BJ (cell line): ENCODE measurements around the gene TMEM114. TPM values are rescaled to one million over a fixed set of nuclear protein-coding genes. Genes with fewer than 3 reads are reported as not detected.

Source experiments
- CTCF ChIA-PET: fragments of 350-600 bp; formaldehyde crosslinking; extraction: SDS; loops from one replicate; lab custom pipeline; 2021; ENCODE audit warnings: antibody characterized with exemption, inconsistent platforms; lab: Yijun Ruan, JAX
- POLR2A ChIA-PET: fragments of 300-600 bp; sonication (Branson Sonifier 250); formaldehyde crosslinking; extraction: SDS; loops from one replicate; lab custom pipeline; 2021; ENCODE audit warnings: antibody characterized with exemption; lab: Charles Lee
- DNase-seq: peaks from one replicate; pipeline ENCODE4 v3.0.0-alpha.2; 2011; ENCODE audit warnings: low read depth
- H3K27me3 ChIP-seq: 2 replicates; pipeline ENCODE4 v1.6.0; 2011; ENCODE audit warnings: low read length; ENCODE audit not compliant: control insufficient read depth, insufficient read depth
- H3K36me3 ChIP-seq: 2 replicates; pipeline ENCODE4 v1.5.1; 2011; ENCODE audit warnings: low read length; ENCODE audit not compliant: control insufficient read depth, insufficient read depth
- H3K4me3 ChIP-seq: 2 replicates; pipeline ENCODE4 v1.5.1; 2011; ENCODE audit warnings: low read depth, mild to moderate bottlenecking, control low read depth, low read length
- polyA plus RNA-seq: library from polyadenylated mRNA; depleted of rRNA; stranded (reverse); fragments of >200 nt; gene quantifications from 2 replicates; pipeline ENCODE4 v1.2.3, GENCODE V29; 2011
- TF ChIP-seq, protein P1 (sequence below): IDR thresholded peaks from 2 replicates; pipeline ENCODE4 v1.5.1; 2011; ENCODE audit warnings: low read depth, mild to moderate bottlenecking, control low read depth, inconsistent platforms, low read length, moderate library complexity; ENCODE audit not compliant: insufficient read depth

The TMEM114 gene
- polyA plus RNA-seq, 1 experiment: not detected

DNA sequence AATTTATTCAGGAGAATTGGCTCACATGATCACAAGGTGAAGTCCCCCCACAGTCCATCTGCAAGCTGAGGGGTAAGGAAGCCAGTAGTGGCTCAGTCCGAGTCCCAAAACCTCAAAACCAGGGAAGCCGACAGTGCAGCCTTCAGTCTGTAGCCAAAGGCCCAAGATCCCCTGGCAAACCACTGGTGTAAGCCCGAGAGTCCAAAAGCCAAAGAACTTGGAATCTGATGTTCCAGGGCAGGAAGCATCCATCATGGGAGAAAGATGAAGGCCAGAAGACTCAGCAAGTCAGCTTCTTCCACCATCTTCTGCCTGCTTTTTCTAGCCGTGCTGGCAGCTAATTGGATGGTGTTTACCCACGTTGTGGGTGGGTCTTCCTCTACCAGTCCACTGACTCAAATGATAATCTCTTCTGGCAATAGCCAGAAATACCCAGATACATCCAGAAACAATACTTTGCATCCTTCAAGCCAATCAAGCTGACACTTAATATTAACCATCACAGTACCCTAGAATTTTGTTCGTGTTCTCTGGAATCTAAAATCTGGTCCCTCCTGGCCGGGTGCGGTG, 40.4 kb downstream of the TMEM114 start:
- Histone ChIP-seq H3K27me3 (no peaks in the 10 kb centered on the region), H3K36me3 (no peaks in the 10 kb centered on the region), H3K4me3 (no peak overlapping the region)
- TF ChIP-seq, protein P1, sequence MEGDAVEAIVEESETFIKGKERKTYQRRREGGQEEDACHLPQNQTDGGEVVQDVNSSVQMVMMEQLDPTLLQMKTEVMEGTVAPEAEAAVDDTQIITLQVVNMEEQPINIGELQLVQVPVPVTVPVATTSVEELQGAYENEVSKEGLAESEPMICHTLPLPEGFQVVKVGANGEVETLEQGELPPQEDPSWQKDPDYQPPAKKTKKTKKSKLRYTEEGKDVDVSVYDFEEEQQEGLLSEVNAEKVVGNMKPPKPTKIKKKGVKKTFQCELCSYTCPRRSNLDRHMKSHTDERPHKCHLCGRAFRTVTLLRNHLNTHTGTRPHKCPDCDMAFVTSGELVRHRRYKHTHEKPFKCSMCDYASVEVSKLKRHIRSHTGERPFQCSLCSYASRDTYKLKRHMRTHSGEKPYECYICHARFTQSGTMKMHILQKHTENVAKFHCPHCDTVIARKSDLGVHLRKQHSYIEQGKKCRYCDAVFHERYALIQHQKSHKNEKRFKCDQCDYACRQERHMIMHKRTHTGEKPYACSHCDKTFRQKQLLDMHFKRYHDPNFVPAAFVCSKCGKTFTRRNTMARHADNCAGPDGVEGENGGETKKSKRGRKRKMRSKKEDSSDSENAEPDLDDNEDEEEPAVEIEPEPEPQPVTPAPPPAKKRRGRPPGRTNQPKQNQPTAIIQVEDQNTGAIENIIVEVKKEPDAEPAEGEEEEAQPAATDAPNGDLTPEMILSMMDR: no peak
- CTCF ChIA-PET: interaction anchor here (1.1 kb wide), 1 partner anchor 17 kb away, joined by 4 read pairs; no protein-coding TSS in a partner anchor
- POLR2A ChIA-PET: no interaction called here
- no peak for DNase-seq

DNA sequence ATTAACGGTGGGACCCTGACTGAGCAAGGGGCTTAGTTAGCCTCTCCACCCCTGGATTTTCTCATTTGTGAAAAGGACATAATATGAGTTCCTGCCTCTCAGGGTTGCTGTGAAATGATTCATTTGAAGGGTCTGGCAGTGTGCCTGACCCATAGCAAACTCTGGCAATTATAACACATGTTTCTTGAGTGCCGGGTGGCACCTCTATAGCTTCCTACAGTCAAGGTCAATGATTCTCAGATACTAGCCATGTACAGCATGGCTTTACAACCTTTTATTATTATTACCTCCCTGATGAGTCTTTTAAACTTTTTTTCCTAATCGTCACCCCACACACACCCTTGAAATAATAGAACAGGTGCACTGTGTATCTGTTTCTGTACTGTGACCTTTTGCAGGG, 42.1 kb downstream of the TMEM114 start:
- no peaks in the 10 kb centered on the region for H3K36me3 ChIP-seq
- TF ChIP-seq, protein P1: no peak
- ChIA-PET POLR2A (no interaction called here), CTCF (no interaction called here)
- no peak for DNase-seq
- no peak overlapping the region for H3K4me3 ChIP-seq
- no peaks in the 10 kb centered on the region for H3K27me3 ChIP-seq

DNA sequence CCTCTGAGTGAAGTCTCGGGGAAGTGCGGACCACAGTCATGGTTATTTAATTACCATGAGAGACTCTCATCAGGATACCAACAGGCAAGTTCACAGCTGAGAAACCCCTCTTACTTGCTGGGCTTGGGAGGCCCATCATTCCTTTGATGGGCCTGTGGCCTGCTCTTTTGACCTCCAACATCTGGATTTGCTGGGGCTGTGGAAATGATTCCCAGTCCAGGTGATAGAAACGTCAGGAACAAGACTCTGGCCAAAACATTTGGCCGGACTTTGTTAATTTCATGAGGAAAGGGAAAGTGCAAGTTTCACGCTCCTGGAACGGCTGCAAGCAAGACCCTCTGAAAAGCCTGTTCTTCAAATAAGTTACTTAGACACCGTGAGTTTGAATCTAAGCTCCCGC, 42.5 kb downstream of the TMEM114 start:
- CTCF ChIA-PET: no interaction called here
- POLR2A ChIA-PET: no interaction called here
- Histone ChIP-seq H3K4me3 (no peak overlapping the region), H3K36me3 (no peaks in the 10 kb centered on the region), H3K27me3 (no peaks in the 10 kb centered on the region)
- DNase-seq: no peak
- TF ChIP-seq, protein P1: no peak

- H3K36me3 ChIP-seq: no peaks in the 10 kb centered on the region
- POLR2A ChIA-PET: no interaction called here
- TF ChIP-seq, protein P1: no peak
- no peaks in the 10 kb centered on the region for H3K27me3 ChIP-seq
- no peak for DNase-seq
- H3K4me3 ChIP-seq: no peak overlapping the region
- CTCF ChIA-PET: no interaction called here
These were observed 45.9 kb downstream of the TMEM114 start for GRCh38 chr16:8544406-8544805.

DNA sequence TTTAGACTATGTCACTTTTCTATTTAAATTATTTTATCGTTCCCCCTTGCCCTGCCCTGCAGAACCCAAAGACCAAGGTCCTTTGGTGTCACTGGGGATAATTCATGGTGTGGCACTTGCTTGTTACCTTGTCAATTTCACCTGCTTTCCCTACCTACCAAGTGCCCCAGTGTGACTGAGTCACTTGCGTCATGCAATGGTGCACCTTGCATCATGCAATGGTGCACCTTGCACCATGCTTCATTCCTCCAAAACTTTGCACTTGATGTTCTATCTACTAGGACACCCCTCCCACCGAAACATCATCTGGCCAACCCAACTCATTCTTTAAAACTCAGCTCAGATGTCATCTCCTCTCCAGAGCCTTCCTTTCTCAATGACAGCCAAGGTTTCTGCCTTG, 47.1 kb downstream of the TMEM114 start:
- Histone ChIP-seq H3K27me3 (no peaks in the 10 kb centered on the region), H3K36me3 (no peaks in the 10 kb centered on the region), H3K4me3 (no peak overlapping the region)
- DNase-seq: no peak
- TF ChIP-seq, protein P1: no peak
- CTCF ChIA-PET: no interaction called here
- POLR2A ChIA-PET: no interaction called here
